Mesendoderm (in vitro differentiated cells): Measurements from ENCODE around the gene PPFIBP1.

Experiments used
- DNase-seq: peaks from one replicate; pipeline ENCODE4 v3.0.0; 2013
- H2AK5ac ChIP-seq: 2 replicates; pipeline ENCODE4 v1.6.1; 2013; ENCODE audit warnings: low read length, inconsistent platforms
- H2BK120ac ChIP-seq: 2 replicates; pipeline ENCODE4 v1.6.1; 2013; ENCODE audit warnings: low read depth, mild to moderate bottlenecking, low read length, moderate library complexity, mixed read lengths
- H2BK15ac ChIP-seq: replicated peaks from 2 replicates; pipeline ENCODE4 v1.6.1; 2013; ENCODE audit warnings: low read depth, mild to moderate bottlenecking, moderate library complexity
- H2BK5ac ChIP-seq: 2 replicates; pipeline ENCODE4 v1.6.1; 2013; ENCODE audit warnings: low read length, inconsistent platforms
- H3K18ac ChIP-seq: 2 replicates; pipeline ENCODE4 v1.6.1; 2013; ENCODE audit warnings: mild to moderate bottlenecking, low read length, mixed read lengths
- H3K23ac ChIP-seq: one replicate; pipeline ENCODE4 v1.6.1; 2013; ENCODE audit warnings: low read length
- H3K27ac ChIP-seq: 2 replicates; pipeline ENCODE4 v1.5.1; 2013; ENCODE audit warnings: low read depth, mild to moderate bottlenecking, inconsistent platforms, low read length, moderate library complexity
- H3K27me3 ChIP-seq: 2 replicates; pipeline ENCODE4 v1.6.1; 2013; ENCODE audit warnings: low read length, control low read depth, mild to moderate bottlenecking, inconsistent platforms; ENCODE audit not compliant: insufficient read depth, poor library complexity
- H3K36me3 ChIP-seq: 2 replicates; pipeline ENCODE4 v1.6.1; 2013; ENCODE audit warnings: low read length, inconsistent platforms; ENCODE audit not compliant: control insufficient read depth, insufficient read depth
- H3K4ac ChIP-seq: one replicate; pipeline ENCODE4 v1.6.1; 2013; ENCODE audit warnings: low read depth, mild to moderate bottlenecking, low read length, moderate library complexity
- H3K4me1 ChIP-seq: 2 replicates; pipeline ENCODE4 v1.6.1; 2013; ENCODE audit warnings: low read depth, low read length, inconsistent platforms; ENCODE audit not compliant: control insufficient read depth
- H3K4me2 ChIP-seq: 2 replicates; pipeline ENCODE4 v1.6.1; 2013; ENCODE audit warnings: low read length
- H3K4me3 ChIP-seq: 2 replicates; pipeline ENCODE4 v1.5.1; 2013; ENCODE audit warnings: mild to moderate bottlenecking, low read length
- H3K56ac ChIP-seq: one replicate; pipeline ENCODE4 v1.6.1; 2013; ENCODE audit warnings: low read length
- H3K79me1 ChIP-seq: 2 replicates; pipeline ENCODE4 v1.6.1; 2013; ENCODE audit warnings: low read length, inconsistent platforms
- H3K79me2 ChIP-seq: 2 replicates; pipeline ENCODE4 v1.6.1; 2013; ENCODE audit warnings: mild to moderate bottlenecking, low read length; ENCODE audit not compliant: control insufficient read depth, insufficient read depth
- H3K9ac ChIP-seq: 2 replicates; pipeline ENCODE4 v1.6.1; 2013; ENCODE audit warnings: low read length, inconsistent platforms
- H4K5ac ChIP-seq: one replicate; pipeline ENCODE4 v1.6.1; 2013; ENCODE audit warnings: low read length
- H4K8ac ChIP-seq: one replicate; pipeline ENCODE4 v1.6.1; 2013; ENCODE audit warnings: low read depth, mild to moderate bottlenecking, control low read depth, low read length, moderate library complexity
- WGBS: extraction: QIAGEN DNeasy Blood & Tissue Kit; methylation state at CpG from one replicate; pipeline ENCODE4 v1.1.7; 2013; ENCODE audit warnings: low lambda C conversion rate, missing lambda C conversion rate; ENCODE audit not compliant: insufficient coverage; ENCODE audit errors: extremely low coverage; 5-methylcytosine and 5-hydroxymethylcytosine counted together

The PPFIBP1 gene

GRCh38 chr12:27573972-27574371 lies 50.0 kb downstream of the PPFIBP1 start:
- H3K79me1 ChIP-seq, result no peaks in the 10 kb centered on the region
- H3K4ac ChIP-seq, result no peak overlapping the region
- no peak overlapping the region for H2BK5ac ChIP-seq
- no peak for DNase-seq
- H3K9ac ChIP-seq, result no peak overlapping the region
- no peak overlapping the region for H3K4me2 ChIP-seq
- H4K8ac ChIP-seq, result no peak overlapping the region
- H4K5ac ChIP-seq, result no peak overlapping the region
- no peak overlapping the region for H3K27ac ChIP-seq
- no peaks in the 10 kb centered on the region for H3K36me3 ChIP-seq
- H2BK15ac ChIP-seq, result no peak overlapping the region
- no peaks in the 10 kb centered on the region for H3K27me3 ChIP-seq
- H3K4me1 ChIP-seq, result peaks cover 4% of the 10 kb centered on the region
- no peak overlapping the region for H3K56ac ChIP-seq
- H2BK120ac ChIP-seq, result no peak overlapping the region
- H3K23ac ChIP-seq, result no peak overlapping the region
- no CpG with 5 or more reads among the region's 3 CpGs for WGBS
- H3K4me3 ChIP-seq, result no peak overlapping the region
- H3K79me2 ChIP-seq, result peaks cover 4% of the 10 kb centered on the region
- no peak overlapping the region for H2AK5ac ChIP-seq
- no peak overlapping the region for H3K18ac ChIP-seq

DNA sequence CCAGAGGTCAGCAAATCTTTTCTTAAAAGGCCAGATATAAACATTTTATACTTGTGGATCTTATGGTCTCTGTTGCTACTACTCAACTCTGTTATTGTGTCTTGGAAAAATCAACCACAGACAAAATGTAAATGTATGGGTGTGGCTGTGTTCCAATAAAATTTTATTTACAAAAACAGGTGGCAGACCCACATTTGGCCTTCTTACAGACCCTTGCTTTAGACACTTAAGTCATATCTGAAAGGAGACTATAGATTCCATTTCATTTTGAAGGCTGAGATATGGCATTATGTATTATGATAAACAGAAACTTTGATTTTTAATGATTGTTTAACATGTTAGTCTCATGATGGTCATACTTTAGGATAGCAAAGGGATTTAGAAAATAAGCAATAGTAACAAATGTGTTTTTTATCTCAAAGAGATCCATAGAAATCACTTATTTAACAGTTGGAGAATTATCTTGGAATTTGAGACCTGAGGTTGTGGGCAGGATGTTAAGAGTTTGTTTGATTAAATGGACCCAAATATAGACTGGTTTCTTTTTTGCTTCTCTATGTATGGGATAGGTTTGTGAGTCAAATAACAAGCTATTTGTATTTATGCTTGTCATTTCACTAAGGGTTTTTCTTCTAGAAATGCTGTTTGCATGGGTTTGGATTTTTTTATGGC lies 51.2 kb downstream of the PPFIBP1 start:
- Histone ChIP-seq H3K27me3 (no peaks in the 10 kb centered on the region), H3K56ac (no peak overlapping the region), H3K4me3 (no peak overlapping the region), H3K36me3 (no peaks in the 10 kb centered on the region), H3K18ac (no peak overlapping the region), H3K4me1 (peaks cover 4% of the 10 kb centered on the region), H2BK120ac (no peak overlapping the region), H3K4me2 (no peak overlapping the region), H3K23ac (no peak overlapping the region), H3K4ac (no peak overlapping the region), H2BK5ac (no peak overlapping the region), H4K8ac (no peak overlapping the region), H3K79me1 (no peaks in the 10 kb centered on the region), H3K27ac (no peak overlapping the region), H2AK5ac (no peak overlapping the region), H3K9ac (no peak overlapping the region), H4K5ac (no peak overlapping the region), H3K79me2 (peaks cover 4% of the 10 kb centered on the region), H2BK15ac (no peak overlapping the region)
- no peak for DNase-seq

GRCh38 chr12:27575762-27576118 lies 51.7 kb downstream of the PPFIBP1 start:
- Histone ChIP-seq H3K4me2 (no peak overlapping the region), H4K8ac (no peak overlapping the region), H3K9ac (no peak overlapping the region), H3K4ac (no peak overlapping the region), H3K4me3 (no peak overlapping the region), H3K79me1 (no peaks in the 10 kb centered on the region), H3K36me3 (no peaks in the 10 kb centered on the region), H2AK5ac (no peak overlapping the region), H2BK120ac (no peak overlapping the region), H3K4me1 (peaks cover 4% of the 10 kb centered on the region), H3K23ac (no peak overlapping the region), H4K5ac (no peak overlapping the region), H3K79me2 (peaks cover 4% of the 10 kb centered on the region), H2BK15ac (no peak overlapping the region), H3K18ac (no peak overlapping the region), H3K56ac (no peak overlapping the region), H2BK5ac (no peak overlapping the region), H3K27me3 (no peaks in the 10 kb centered on the region), H3K27ac (no peak overlapping the region)
- no peak for DNase-seq
- WGBS, result no CpG with 5 or more reads among the region's 2 CpGs

DNA sequence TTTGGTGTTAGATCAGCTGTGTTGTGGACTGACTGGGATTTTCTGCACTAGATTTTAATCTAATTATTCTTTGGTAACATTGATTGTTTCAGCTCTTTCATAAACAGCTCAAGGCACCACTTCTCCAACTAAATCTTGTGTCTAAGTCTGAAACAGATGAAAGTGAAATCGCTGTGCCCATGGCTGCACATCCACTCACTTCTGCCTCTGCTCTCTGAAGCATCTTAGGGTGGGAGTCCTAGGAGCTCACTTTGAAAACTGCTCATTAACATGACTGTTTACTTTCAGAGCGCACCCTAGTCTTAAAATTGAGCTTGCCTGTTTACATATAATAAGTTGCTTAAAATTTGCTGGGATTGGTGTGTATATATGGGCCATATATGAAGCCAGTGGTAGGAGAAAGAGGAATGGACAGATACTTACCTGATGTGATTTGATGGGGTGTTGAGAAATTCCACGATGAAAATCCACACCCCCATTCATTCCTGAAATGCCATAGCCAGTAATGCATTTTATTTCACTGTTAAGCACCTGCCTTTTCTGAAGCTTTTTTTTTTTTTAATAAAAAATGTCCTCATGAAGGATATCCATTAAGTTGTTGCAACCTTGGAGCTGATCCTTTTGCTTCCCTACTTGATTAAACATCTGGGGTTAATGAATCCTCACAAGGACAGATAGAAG lies 52.8 kb downstream of the PPFIBP1 start:
- H3K4me2 ChIP-seq, result no peak overlapping the region
- no CpG with 5 or more reads among the region's 3 CpGs for WGBS
- H3K23ac ChIP-seq, result no peak overlapping the region
- peaks cover 4% of the 10 kb centered on the region for H3K79me1 ChIP-seq
- H2BK120ac ChIP-seq, result no peak overlapping the region
- no peak overlapping the region for H4K5ac ChIP-seq
- H3K27ac ChIP-seq, result no peak overlapping the region
- H2BK5ac ChIP-seq, result no peak overlapping the region
- no peaks in the 10 kb centered on the region for H3K36me3 ChIP-seq
- no peak overlapping the region for H2BK15ac ChIP-seq
- H3K4ac ChIP-seq, result no peak overlapping the region
- peaks cover 4% of the 10 kb centered on the region for H3K4me1 ChIP-seq
- no peak overlapping the region for H3K18ac ChIP-seq
- H3K56ac ChIP-seq, result no peak overlapping the region
- no peak overlapping the region for H3K4me3 ChIP-seq
- H3K27me3 ChIP-seq, result no peaks in the 10 kb centered on the region
- H4K8ac ChIP-seq, result no peak overlapping the region
- H2AK5ac ChIP-seq, result no peak overlapping the region
- H3K79me2 ChIP-seq, result peaks cover 7% of the 10 kb centered on the region
- DNase-seq, result no peak
- no peak overlapping the region for H3K9ac ChIP-seq

- no peak overlapping the region for H3K9ac ChIP-seq
Measured at GRCh38 chr12:27577688-27578087, 53.7 kb downstream of the PPFIBP1 start.

More at GRCh38 chr12:27577688-27578087, 53.7 kb downstream of the PPFIBP1 start:
- Histone ChIP-seq H3K27ac (no peak overlapping the region), H3K79me2 (peaks cover 7% of the 10 kb centered on the region), H3K36me3 (no peaks in the 10 kb centered on the region), H2BK15ac (no peak overlapping the region), H4K5ac (no peak overlapping the region), H4K8ac (no peak overlapping the region), H3K18ac (no peak overlapping the region), H3K56ac (no peak overlapping the region), H3K4me3 (no peak overlapping the region), H2BK5ac (no peak overlapping the region), H3K27me3 (no peaks in the 10 kb centered on the region), H2BK120ac (no peak overlapping the region), H3K23ac (no peak overlapping the region), H3K79me1 (peaks cover 6% of the 10 kb centered on the region), H2AK5ac (no peak overlapping the region), H3K4me1 (peaks cover 4% of the 10 kb centered on the region), H3K4ac (no peak overlapping the region), H3K4me2 (no peak overlapping the region)
- WGBS, result no CpG with 5 or more reads among the region's 4 CpGs
- no peak for DNase-seq
